Kidney epithelial cell (primary cell): ENCODE results near the gene SDS. TPM values are rescaled to one million over a fixed set of nuclear protein-coding genes. Genes with fewer than 3 reads are reported as not detected.

ENCODE experiments used
- DNase-seq: peaks from one replicate; pipeline ENCODE4 v3.0.0-alpha.2; 2010; ENCODE audit warnings: low read depth
- H3K27me3 ChIP-seq: 2 replicates; pipeline ENCODE4 v1.6.0; 2011; ENCODE audit warnings: low read length; ENCODE audit not compliant: control insufficient read depth, insufficient read depth
- H3K36me3 ChIP-seq: 2 replicates; pipeline ENCODE4 v1.5.1; 2011; ENCODE audit warnings: low read length; ENCODE audit not compliant: control insufficient read depth, insufficient read depth
- H3K4me3 ChIP-seq: 2 replicates; pipeline ENCODE4 v1.5.1; 2011; ENCODE audit warnings: low read depth, mild to moderate bottlenecking, control low read depth, low read length
- total RNA-seq: library from RNA; depleted of rRNA; stranded (reverse); fragments of >200 nt; gene quantifications from 2 replicates; pipeline ENCODE4 v1.2.3, GENCODE V29; 2015
- TF ChIP-seq, protein P1 (sequence below): IDR thresholded peaks from 2 replicates; pipeline ENCODE4 v1.5.1; 2011; ENCODE audit warnings: mild to moderate bottlenecking, moderate library complexity, low read length, control low read depth, inconsistent platforms; ENCODE audit not compliant: insufficient read depth, poor library complexity, severe bottlenecking

Gene SDS
- total RNA-seq, 1 donor from 2014 or later = not detected

DNA sequence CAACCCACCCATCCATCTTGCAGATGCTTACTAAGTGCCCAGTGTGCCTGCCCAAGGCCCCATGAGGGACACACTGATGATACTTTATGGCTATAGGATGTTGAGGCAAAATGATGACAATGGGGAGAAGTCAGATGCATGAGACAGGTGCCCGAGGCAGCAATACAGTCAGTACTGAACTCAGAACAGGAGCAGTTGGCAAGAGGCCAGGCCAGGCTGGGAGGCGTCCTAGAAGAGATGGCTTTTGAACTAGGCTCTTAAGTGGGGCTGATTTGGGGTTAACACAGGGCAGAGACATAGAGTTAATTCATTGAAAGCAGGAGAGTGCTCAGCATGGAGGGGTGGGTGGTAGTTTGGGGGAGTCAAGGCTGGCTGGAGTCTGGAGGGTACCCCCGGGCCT, 29.7 kb downstream of the SDS start:
- no peak for DNase-seq
- no peak overlapping the region for H3K4me3 ChIP-seq
- TF ChIP-seq, protein P1, sequence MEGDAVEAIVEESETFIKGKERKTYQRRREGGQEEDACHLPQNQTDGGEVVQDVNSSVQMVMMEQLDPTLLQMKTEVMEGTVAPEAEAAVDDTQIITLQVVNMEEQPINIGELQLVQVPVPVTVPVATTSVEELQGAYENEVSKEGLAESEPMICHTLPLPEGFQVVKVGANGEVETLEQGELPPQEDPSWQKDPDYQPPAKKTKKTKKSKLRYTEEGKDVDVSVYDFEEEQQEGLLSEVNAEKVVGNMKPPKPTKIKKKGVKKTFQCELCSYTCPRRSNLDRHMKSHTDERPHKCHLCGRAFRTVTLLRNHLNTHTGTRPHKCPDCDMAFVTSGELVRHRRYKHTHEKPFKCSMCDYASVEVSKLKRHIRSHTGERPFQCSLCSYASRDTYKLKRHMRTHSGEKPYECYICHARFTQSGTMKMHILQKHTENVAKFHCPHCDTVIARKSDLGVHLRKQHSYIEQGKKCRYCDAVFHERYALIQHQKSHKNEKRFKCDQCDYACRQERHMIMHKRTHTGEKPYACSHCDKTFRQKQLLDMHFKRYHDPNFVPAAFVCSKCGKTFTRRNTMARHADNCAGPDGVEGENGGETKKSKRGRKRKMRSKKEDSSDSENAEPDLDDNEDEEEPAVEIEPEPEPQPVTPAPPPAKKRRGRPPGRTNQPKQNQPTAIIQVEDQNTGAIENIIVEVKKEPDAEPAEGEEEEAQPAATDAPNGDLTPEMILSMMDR = no peak
- H3K27me3 ChIP-seq = no peaks in the 10 kb centered on the region
- H3K36me3 ChIP-seq = no peaks in the 10 kb centered on the region

DNA sequence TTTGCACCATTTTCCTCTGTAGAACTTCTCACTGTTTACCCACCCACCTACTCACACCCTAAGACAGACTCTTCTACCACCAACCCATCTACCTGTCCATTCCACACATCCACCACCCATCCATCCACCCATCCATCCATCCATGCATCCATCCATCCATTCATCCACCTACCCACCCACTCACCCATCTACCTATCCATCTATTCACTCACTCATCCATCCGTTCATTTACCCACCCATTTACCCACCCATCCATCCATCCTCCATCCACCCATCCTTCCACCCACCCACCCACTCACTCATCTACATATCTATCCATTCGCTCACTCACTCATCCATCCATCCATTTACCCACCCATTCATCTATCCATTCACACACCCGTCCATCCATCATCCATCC, 30.2 kb downstream of the SDS start:
- Histone ChIP-seq H3K36me3 (no peaks in the 10 kb centered on the region), H3K27me3 (no peaks in the 10 kb centered on the region), H3K4me3 (no peak overlapping the region)
- TF ChIP-seq, protein P1 = no peak
- DNase-seq = no peak

DNA sequence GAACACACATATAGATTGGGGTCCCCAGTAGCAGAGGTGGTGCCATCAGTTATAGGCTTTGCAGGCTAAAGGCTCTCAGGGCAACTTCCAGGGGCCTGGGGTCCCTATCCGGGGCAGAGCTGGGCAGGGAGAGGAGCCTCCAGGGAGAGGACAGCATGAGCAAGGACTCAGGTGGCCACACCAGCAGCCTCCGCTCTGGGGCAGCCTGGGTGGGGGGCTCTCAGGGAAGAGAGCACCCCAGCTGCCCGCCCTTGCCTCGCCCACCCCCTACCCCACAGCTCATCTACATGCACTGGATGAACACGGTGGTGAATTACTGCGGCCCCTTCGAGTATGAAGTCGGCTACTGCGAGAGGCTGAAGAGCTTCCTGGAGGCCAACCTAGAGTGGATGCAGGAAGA, 31.3 kb downstream of the SDS start:
- H3K36me3 ChIP-seq = no peaks in the 10 kb centered on the region
- no peaks in the 10 kb centered on the region for H3K27me3 ChIP-seq
- TF ChIP-seq, protein P1 = no peak
- DNase-seq = no peak
- H3K4me3 ChIP-seq = no peak overlapping the region

DNA sequence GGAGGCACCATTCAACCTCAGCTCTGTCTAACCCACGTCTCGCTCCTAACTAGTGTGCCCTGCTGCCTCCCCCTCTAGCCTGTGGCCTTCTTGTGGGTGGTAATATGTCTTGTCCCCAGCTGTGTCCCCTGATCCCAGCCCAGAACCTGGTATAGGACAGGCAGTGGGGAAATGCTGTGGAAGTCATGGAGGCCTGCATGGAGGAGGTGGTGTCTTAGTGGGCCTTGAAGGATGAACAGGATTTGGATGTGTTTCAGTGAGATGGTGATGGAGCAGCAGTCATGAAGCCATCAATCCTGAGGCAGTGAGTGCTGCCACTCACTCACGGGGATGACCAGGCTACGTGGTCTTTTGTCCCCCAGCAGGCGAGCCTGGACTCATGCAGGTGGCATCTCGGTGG, 31.9 kb downstream of the SDS start:
- H3K4me3 ChIP-seq = no peak overlapping the region
- no peak for DNase-seq
- TF ChIP-seq, protein P1 = no peak
- no peaks in the 10 kb centered on the region for H3K27me3 ChIP-seq
- no peaks in the 10 kb centered on the region for H3K36me3 ChIP-seq

DNA sequence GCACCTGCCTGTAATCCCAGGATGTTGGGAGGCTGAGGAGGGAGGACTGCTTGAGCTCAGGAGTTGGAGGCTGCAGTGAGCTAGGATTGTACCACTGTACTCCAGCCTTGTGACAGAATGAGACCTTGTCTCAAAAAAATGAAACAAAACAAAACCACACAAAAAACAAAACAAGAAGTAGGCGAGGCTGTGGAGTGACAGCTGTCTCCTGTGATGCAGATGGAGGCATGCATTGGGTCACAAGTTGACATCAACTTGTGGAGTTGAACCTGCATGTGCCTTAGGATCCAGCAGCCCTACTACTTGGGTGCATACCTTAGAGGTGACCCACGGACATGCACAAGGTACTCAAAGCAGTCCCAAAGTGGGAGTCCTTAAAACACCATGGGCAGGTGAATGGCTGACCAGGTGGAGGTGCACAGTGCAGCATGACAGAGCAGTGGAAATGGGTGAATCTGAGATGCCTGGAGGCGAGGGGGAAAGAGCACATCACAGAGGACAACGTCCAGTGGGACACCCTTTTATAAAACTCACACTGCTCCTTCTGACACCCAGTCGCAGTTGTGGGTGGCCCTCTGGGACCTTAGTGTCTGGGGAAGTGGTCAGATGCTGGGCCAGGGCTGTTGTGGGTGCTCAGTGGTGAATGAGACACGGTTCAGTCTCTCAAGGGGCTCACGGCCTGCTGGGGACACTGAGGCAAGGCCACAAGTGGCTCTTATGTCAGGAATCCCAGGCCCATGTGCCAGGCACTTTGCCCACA, 32.6 kb downstream of the SDS start:
- H3K4me3 ChIP-seq = no peak overlapping the region
- TF ChIP-seq, protein P1 = no peak
- no peak for DNase-seq
- H3K27me3 ChIP-seq = no peaks in the 10 kb centered on the region
- no peaks in the 10 kb centered on the region for H3K36me3 ChIP-seq
